Subcutaneous abdominal adipose tissue (tissue), 5 donors: ENCODE measurements around the gene RPS14.
"Not testable (repeated sequence)": the region's sequence is repeated elsewhere in the genome, so short reads cannot be mapped to it uniquely, and the experiment has no call there.

ENCODE experiments used
- H3K27ac ChIP-seq: one replicate; pipeline ENCODE4 v1.7.0; 2013; ENCODE audit warnings: low read depth, mild to moderate bottlenecking, inconsistent platforms, low read length, moderate library complexity
- H3K27me3 ChIP-seq, 5 donors: one replicate each; pipeline ENCODE4 v1.7.0; 2013; ENCODE audit warnings: low read length in 5 of 5, inconsistent platforms in 1 of 5; ENCODE audit not compliant: control insufficient read depth in 5 of 5, insufficient read depth in 4 of 5
- H3K36me3 ChIP-seq, 5 donors: one replicate each; pipeline ENCODE4 v1.7.0; 2013; ENCODE audit warnings: low read length in 5 of 5; ENCODE audit not compliant: control insufficient read depth in 5 of 5, insufficient read depth in 5 of 5
- H3K4me1 ChIP-seq, 5 donors: one replicate each; pipeline ENCODE4 v1.7.0; 2013; ENCODE audit warnings: low read length in 5 of 5, mild to moderate bottlenecking in 3 of 5, moderate library complexity in 1 of 5; ENCODE audit not compliant: control insufficient read depth in 5 of 5, insufficient read depth in 5 of 5
- H3K4me3 ChIP-seq, 5 donors: one replicate each; pipeline ENCODE4 v1.7.0; 2013; ENCODE audit warnings: low read length in 5 of 5, low read depth in 1 of 5
- H3K9ac ChIP-seq, 5 donors: one replicate each; pipeline ENCODE4 v1.7.0; 2013; ENCODE audit warnings: low read length in 5 of 5, mild to moderate bottlenecking in 4 of 5, moderate library complexity in 3 of 5
- H3K9me3 ChIP-seq, 5 donors: one replicate each; pipeline ENCODE4 v1.7.0; 2013; ENCODE audit warnings: low read length in 5 of 5; ENCODE audit not compliant: control insufficient read depth in 5 of 5
- donor health status: healthy.
- donor health status: healthy.
- donor health status: healthy.
- donor health status: healthy.
- donor health status: healthy.

RPS14 gene

GRCh38 chr5:150438873-150439546, 10.5 kb downstream of the RPS14 start:
- no peak overlapping the region for H3K4me3 ChIP-seq
- no peak overlapping the region for H3K9ac ChIP-seq
- no peaks in the 10 kb centered on the region for H3K27me3 ChIP-seq
- no peaks in the 10 kb centered on the region for H3K9me3 ChIP-seq
- H3K27ac ChIP-seq, result no peak overlapping the region
- H3K4me1 ChIP-seq, result peaks cover 3 to 17% (median 16%) of the 10 kb centered on the region in 5 donors
- H3K36me3 ChIP-seq, result peaks cover 0 to 13% (median 9%) of the 10 kb centered on the region in 5 donors

- Histone ChIP-seq H3K9me3 (no peaks in the 10 kb centered on the region), H3K36me3 (no peaks in the 10 kb centered on the region), H3K27me3 (no peaks in the 10 kb centered on the region), H3K4me1 (peaks cover 3 to 14% (median 4%) of the 10 kb centered on the region in 5 donors), H3K9ac (no peak overlapping the region), H3K4me3 (peak overlapping the region in 2 of 5 donors; percentile 32 to 37), H3K27ac (no peak overlapping the region)
Measured at GRCh38 chr5:150436141-150436680, 13.3 kb downstream of the RPS14 start.

- H3K27ac ChIP-seq, result no peak overlapping the region
Measured at GRCh38 chr5:150434464-150434863, 15.1 kb downstream of the RPS14 start.

GRCh38 chr5:150431574-150431973, 18.0 kb downstream of the RPS14 start:
- peak overlapping the region in 2 of 5 donors; percentile 3 to 25 for H3K4me3 ChIP-seq
- no peaks in the 10 kb centered on the region for H3K36me3 ChIP-seq
- H3K4me1 ChIP-seq, result peaks cover 0 to 26% (median 11%) of the 10 kb centered on the region in 5 donors
- H3K27me3 ChIP-seq, result no peaks in the 10 kb centered on the region
- H3K9ac ChIP-seq, result peak overlapping the region in 1 of 5 donors; percentile 13
- no peak overlapping the region for H3K27ac ChIP-seq
- no peaks in the 10 kb centered on the region for H3K9me3 ChIP-seq

More at GRCh38 chr5:150434464-150434863, 15.1 kb downstream of the RPS14 start:
- Histone ChIP-seq H3K9ac (no peak overlapping the region), H3K9me3 (no peaks in the 10 kb centered on the region), H3K36me3 (no peaks in the 10 kb centered on the region), H3K4me1 (peaks cover 0 to 14% (median 3%) of the 10 kb centered on the region in 5 donors), H3K27me3 (no peaks in the 10 kb centered on the region), H3K4me3 (no peak overlapping the region)

GRCh38 chr5:150431048-150431447, 18.5 kb downstream of the RPS14 start:
- peaks cover 0 to 22% (median 11%) of the 10 kb centered on the region in 5 donors for H3K4me1 ChIP-seq
- H3K9ac ChIP-seq, result no peak overlapping the region
- H3K27me3 ChIP-seq, result no peaks in the 10 kb centered on the region
- H3K4me3 ChIP-seq, result no peak overlapping the region
- no peak overlapping the region for H3K27ac ChIP-seq
- no peaks in the 10 kb centered on the region for H3K9me3 ChIP-seq
- H3K36me3 ChIP-seq, result no peaks in the 10 kb centered on the region

- Histone ChIP-seq H3K9me3 (no peaks in the 10 kb centered on the region), H3K36me3 (no peaks in the 10 kb centered on the region), H3K9ac (no peak overlapping the region), H3K27me3 (no peaks in the 10 kb centered on the region), H3K27ac (no peak overlapping the region), H3K4me3 (no peak overlapping the region), H3K4me1 (peaks cover 0 to 22% (median 11%) of the 10 kb centered on the region in 5 donors)
Measured at GRCh38 chr5:150429410-150429873, 20.1 kb downstream of the RPS14 start.

- Histone ChIP-seq H3K9me3 (no peaks in the 10 kb centered on the region), H3K36me3 (no peaks in the 10 kb centered on the region), H3K27ac (no peak overlapping the region), H3K4me3 (no peak overlapping the region), H3K4me1 (peaks cover 0 to 22% (median 11%) of the 10 kb centered on the region in 5 donors), H3K9ac (no peak overlapping the region), H3K27me3 (no peaks in the 10 kb centered on the region)
Measured at GRCh38 chr5:150428978-150429377, 20.6 kb downstream of the RPS14 start.

GRCh38 chr5:150428106-150428876, 21.2 kb downstream of the RPS14 start:
- Histone ChIP-seq H3K36me3 (no peaks in the 10 kb centered on the region), H3K4me3 (peak overlapping the region in 3 of 5 donors; percentile 7 to 25 (median 11)), H3K27me3 (no peaks in the 10 kb centered on the region), H3K9ac (peak overlapping the region in 1 of 5 donors; percentile 16), H3K27ac (no peak overlapping the region), H3K4me1 (peaks cover 0 to 22% (median 11%) of the 10 kb centered on the region in 5 donors), H3K9me3 (no peaks in the 10 kb centered on the region)

GRCh38 chr5:150426165-150426564, 23.4 kb downstream of the RPS14 start:
- H3K27ac ChIP-seq, H3K9me3 ChIP-seq, H3K27me3 ChIP-seq, H3K4me3 ChIP-seq, H3K9ac ChIP-seq, H3K36me3 ChIP-seq: not testable (repeated sequence)
- H3K4me1 ChIP-seq, result peaks cover 0 to 15% (median 11%) of the 10 kb centered on the region in 5 donors

- no peaks in the 10 kb centered on the region for H3K27me3 ChIP-seq
Measured at GRCh38 chr5:150422758-150423157, 26.8 kb downstream of the RPS14 start.

More at GRCh38 chr5:150422758-150423157, 26.8 kb downstream of the RPS14 start:
- no peak overlapping the region for H3K27ac ChIP-seq
- no peaks in the 10 kb centered on the region for H3K9me3 ChIP-seq
- no peak overlapping the region for H3K4me3 ChIP-seq
- no peak overlapping the region for H3K9ac ChIP-seq
- no peaks in the 10 kb centered on the region for H3K36me3 ChIP-seq
- peaks cover 0 to 2% (median under 1%) of the 10 kb centered on the region in 5 donors for H3K4me1 ChIP-seq
